Raji (cell line): ENCODE results near the gene TPSD1.
"Not testable (repeated sequence)": the region's sequence is repeated elsewhere in the genome, so short reads cannot be mapped to it uniquely, and the experiment has no call there.

ENCODE experiments used
- POLR2A ChIP-seq: IDR thresholded peaks from 2 replicates; pipeline ENCODE4 v1.6.1; 2011; ENCODE audit warnings: low read depth, low read length, control low read depth; ENCODE audit not compliant: insufficient read depth

The TPSD1 gene

GRCh38 chr16:1240436-1240835 is 15.4 kb upstream of the TPSD1 start, which contains the start of gene TPSAB1:
TSS of gene TPSAB1 (plus strand) at chr16:1240705. CDS start at chr16:1240939, 234 bp downstream.
- not testable (repeated sequence) for TF ChIP-seq POLR2A

GRCh38 chr16:1244881-1245280 is 11.0 kb upstream of the TPSD1 start:
- TF ChIP-seq POLR2A: no peak

- TF ChIP-seq POLR2A: no peak
Observed at GRCh38 chr16:1245452-1246020, 10.3 kb upstream of the TPSD1 start.

- TF ChIP-seq POLR2A: no peak
Observed at GRCh38 chr16:1256874-1257322, 1.0 kb downstream of the TPSD1 start.

- no peak for TF ChIP-seq POLR2A
Observed at GRCh38 chr16:1257561-1258224, 1.8 kb downstream of the TPSD1 start.

GRCh38 chr16:1258225-1258600 is 2.3 kb downstream of the TPSD1 start:
- no peak for TF ChIP-seq POLR2A

GRCh38 chr16:1258906-1259759 is 3.3 kb downstream of the TPSD1 start:
- no peak for TF ChIP-seq POLR2A

- TF ChIP-seq POLR2A: no peak
Observed at GRCh38 chr16:1259760-1260068, 3.8 kb downstream of the TPSD1 start.

GRCh38 chr16:1260101-1260680 is 4.3 kb downstream of the TPSD1 start:
- TF ChIP-seq POLR2A: no peak

- no peak for TF ChIP-seq POLR2A
Observed at GRCh38 chr16:1261131-1261892, 5.4 kb downstream of the TPSD1 start.

GRCh38 chr16:1262210-1262845 is 6.5 kb downstream of the TPSD1 start:
- no peak for TF ChIP-seq POLR2A

- TF ChIP-seq POLR2A: no peak
Observed at GRCh38 chr16:1262846-1263221, 7.0 kb downstream of the TPSD1 start.

- TF ChIP-seq POLR2A: no peak
Observed at GRCh38 chr16:1263591-1264344, 7.9 kb downstream of the TPSD1 start.

GRCh38 chr16:1264345-1265089 is 8.6 kb downstream of the TPSD1 start:
- no peak for TF ChIP-seq POLR2A
